GM11168 (cell line): ENCODE data around the gene MAPKBP1.
"Not testable (repeated sequence)": the region's sequence is repeated elsewhere in the genome, so short reads cannot be mapped to it uniquely, and the experiment has no call there.

ENCODE experiments used
- in situ Hi-C: fragments of 300-500 bp; cut with MboI; formaldehyde crosslinking; loops from one replicate; pipeline ENCODE4 v1.12.0; 2022; ENCODE audit warnings: low sequenced_read_pairs; ENCODE audit not compliant: unreplicated experiment

The MAPKBP1 gene

DNA sequence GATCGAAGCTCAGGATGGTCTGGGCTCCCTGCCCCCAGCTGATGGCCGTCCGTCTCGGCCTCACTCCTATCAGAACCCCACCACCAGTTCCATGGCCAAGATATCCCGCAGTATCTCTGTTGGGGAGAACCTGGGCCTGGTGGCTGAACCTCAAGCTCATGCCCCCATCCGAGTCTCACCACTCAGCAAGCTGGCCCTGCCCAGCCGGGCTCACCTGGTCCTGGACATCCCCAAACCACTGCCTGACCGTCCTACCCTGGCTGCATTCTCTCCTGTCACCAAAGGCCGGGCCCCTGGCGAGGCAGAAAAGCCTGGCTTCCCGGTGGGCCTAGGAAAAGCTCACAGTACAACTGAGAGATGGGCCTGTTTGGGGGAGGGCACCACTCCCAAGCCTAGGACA is 49.2 kb downstream of the MAPKBP1 start:
- in situ Hi-C loops: no loop called here

DNA sequence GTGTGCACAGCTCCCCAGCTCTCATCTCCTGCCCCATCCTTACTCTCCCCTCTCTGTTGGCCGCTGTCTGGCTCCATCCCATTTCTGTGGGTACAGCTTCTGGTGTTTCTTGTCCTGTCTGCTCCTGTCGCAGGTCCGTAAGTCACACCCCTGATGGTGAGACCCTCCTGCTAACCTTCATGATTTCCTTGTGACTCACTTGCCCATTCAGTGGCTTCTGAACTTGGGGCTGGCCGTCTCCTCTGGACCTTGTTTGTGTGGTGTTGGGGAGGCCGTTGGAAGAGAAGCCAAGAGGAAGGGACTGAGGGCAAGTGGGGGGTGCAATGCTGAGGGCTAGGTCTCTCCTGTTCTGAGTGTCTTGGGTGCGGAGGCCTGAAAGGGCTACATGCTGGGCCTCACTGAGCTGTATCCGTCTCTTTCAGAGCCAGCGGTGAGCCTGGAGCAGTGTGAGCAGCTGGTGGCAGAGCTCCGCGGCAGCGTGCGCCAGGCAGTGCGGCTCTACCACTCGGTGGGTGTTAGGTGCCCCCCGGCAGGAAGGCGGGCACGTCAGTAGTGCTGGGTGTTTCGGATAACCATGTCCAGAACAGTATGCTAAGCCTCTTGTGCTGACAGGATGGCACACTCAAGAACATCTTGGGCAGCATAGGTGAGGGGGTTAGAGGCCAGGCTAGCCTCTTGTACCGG is 49.9 kb downstream of the MAPKBP1 start:
- in situ Hi-C loops: no loop called here

GRCh38 chr15:41825145-41825544 is 50.9 kb downstream of the MAPKBP1 start:
- in situ Hi-C loops: no loop called here

GRCh38 chr15:41825572-41826535 is 51.6 kb downstream of the MAPKBP1 start:
- in situ Hi-C loops: no loop called here

DNA sequence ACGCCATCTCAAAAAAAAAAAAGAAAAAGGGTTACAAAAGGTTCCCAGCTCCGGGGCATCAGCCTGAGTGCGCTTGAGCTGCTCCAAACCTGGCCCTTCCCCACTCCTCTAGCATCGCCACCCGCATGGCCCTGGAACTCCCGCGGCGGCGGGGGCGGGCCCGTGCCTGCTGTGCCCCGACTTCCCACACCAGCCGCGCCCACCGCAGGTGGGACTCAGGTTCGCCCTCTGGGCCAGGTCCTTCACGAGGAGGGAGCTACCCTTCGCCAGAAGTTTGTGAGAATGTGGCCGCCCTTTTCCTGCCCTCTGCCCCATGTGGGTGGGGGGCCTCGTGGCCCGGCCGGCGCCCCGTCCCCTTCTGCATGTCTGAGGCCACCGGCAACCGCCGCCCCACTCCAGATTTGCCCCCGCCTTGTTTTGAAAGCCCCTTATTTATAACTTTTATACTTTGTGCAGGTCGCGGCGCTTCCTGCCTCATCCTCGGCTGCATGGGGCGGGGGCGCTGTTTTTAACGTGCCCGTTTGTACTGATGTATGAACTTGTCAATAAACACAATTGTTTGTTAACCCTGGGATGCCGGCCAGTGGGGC is 53.1 kb downstream of the MAPKBP1 start:
- in situ Hi-C loops: no loop called here

DNA sequence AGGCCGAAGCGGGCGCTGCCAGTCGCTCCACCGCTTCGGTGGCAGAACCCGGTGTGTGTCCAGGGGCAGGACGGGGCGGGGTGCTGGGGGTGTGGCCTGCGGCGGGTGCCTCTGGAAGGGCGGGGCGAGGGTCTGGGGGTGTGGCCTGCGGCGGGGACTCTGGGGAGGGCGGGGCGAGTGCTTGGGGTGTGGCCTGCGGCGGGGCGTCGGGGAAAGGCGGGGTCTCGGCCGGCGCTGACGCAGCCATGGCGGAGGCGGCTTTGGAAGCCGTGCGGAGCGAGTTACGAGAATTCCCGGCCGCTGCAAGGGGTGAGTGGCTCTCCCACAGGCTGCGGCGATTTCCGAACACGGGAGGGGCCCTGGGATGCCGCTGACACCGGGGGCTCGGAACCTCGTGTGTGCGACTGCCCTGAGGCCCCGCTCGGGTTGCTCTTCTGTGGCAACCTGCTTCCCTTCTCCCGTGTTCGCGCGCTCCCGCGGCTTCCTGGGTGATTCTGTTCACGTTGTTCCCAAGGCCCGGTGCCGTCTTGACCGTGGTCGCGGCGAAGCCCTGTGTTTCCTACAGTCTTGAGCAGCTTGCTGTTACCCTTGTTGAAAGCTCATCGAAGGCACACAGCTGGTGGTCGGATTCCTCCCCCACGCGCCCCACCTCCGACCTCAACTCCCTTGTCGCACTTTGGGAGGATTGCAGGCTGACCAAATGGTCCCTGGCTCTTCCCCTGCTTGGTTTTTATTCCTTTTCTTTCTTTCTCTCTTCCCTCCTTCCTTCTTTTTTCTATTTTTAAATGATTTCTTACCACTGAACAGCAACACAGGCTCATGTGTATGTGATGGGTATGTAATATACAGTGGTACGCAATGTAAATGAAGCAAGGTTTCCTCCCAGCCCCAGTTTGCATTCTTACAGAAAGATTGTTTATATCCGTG is 53.9 kb downstream of the MAPKBP1 start, which contains the start of gene JMJD7:
JMJD7 (plus strand) TSS at position 213 of the 927 bp plus-strand sequence; CDS start at position 246, 33 bp downstream.
- in situ Hi-C loops: no loop called here

DNA sequence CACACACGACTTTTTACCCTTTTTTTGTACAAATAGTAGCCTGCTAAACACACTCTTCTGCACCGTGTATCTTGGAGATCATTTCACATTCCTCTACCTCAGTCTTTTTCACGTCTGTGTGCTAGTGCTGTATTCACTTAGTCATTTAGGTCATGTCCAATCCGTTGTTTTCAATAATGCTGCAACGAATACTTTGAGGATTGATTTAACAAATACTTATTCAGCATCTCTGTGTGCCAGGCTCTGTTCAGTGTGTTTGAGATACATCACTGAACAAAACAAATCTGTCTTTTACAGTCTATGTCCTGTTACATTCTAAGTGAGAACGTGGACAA is 54.5 kb downstream of the MAPKBP1 start:
- in situ Hi-C loops: no loop called here

DNA sequence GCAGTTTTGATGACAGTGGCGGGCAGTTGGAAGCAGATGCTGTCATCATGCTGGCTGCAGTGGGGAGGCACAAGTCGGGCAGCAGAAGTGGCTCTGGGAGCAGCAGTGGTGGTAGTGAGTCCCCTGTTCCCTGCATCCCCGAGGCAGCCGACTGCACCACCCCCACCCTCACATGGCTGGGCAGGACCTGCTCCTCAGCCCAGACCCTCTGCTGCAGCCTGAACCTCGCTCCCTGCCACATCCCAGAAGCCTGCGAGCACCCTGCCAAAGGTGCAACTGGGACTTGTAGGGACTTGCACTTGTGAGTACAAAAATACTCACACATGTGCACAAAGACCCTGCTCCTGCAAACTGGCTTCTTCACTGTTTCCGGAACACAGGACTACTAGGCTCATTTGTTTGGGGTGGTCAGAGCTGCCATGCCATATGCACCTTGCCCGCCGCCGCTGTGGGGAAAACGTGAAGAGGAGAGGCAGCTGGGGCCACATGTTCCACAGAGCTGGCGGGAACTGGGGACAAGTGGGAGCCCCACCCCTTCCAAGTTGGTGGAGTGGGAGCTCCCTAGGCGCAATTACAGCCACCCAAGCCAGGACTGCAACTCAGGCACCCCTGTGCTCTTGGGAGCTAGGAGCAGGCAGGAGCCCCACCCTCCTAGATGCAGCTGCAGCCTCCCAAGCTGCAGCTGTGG is 55.8 kb downstream of the MAPKBP1 start:
- in situ Hi-C loops: no loop called here

DNA sequence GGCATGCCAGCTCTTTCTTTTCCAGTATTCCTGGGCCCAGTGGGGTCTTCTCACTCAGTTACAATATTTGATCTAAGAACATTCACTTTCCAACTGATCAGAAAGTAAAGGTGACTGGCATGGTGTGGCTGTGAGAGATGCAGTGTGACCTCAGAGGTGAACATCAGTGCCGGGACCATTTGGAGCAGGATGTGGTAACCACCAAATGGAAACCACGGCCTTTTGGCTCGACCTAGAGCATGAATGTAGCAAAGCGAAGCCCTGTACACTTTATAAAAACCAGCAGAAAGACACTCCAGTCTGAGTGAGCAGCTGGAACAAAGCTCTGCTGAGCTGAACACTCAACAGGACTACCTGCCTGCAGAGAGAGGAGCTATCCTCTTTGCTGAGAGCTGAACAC is 57.0 kb downstream of the MAPKBP1 start:
- in situ Hi-C loops: not testable (repeated sequence)

DNA sequence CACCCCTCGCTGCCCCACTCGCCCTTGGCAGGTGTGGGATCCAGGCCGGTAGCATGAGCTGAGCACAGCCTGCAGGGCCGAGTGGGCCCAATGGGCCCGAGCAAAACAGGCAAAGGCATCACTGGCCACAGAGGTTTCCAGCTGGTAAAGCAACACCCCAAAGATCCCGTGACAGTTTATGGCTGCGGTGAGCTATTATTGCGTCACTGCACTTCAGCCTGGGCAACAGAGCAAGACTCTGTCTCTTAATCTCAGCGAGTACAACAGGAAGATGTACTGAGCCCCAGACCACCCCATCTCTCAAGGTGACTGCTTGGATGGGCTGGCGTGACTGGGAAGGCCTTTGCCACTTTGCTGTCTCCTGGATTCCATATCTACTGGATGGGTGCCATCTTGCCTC is 57.9 kb downstream of the MAPKBP1 start:
- in situ Hi-C loops: no loop called here

DNA sequence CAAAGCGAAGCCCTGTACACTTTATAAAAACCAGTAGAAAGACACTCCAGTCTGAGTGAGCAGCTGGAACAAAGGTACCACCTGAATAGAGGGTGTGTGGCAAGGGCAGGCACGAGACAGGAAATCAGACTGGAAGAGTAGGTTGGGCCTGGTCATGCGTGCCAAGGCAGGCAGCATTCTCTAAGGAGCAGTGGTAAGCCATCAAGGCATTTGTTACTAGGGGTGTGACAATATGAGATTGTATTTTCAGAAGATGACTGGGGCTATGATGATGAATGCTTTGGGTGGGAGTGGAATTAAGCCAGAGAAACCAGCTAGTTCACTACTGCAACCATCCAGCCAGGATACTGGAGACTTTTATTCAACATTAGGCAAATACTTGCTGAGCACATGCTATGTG is 58.6 kb downstream of the MAPKBP1 start:
- in situ Hi-C loops: no loop called here

DNA sequence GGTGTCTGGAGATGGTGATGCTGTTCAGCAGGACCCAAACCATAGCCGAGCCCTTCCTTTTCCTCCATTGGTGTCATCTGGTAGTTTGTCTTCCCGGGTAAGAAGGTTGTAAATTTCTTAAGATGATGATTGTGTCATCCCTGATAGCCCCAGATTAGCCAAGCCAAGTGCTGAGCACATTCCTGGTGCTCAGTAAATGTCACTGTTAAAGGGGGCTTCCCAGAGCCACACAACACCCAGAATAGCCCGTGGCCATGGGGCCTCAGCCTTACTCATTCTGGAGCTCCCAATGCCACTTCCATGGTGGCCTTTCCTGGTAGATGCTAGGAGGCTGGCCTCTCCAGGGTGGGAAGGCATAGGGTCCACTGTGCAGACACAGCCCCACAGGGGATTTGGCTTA is 59.8 kb downstream of the MAPKBP1 start:
- in situ Hi-C loops: no loop called here

DNA sequence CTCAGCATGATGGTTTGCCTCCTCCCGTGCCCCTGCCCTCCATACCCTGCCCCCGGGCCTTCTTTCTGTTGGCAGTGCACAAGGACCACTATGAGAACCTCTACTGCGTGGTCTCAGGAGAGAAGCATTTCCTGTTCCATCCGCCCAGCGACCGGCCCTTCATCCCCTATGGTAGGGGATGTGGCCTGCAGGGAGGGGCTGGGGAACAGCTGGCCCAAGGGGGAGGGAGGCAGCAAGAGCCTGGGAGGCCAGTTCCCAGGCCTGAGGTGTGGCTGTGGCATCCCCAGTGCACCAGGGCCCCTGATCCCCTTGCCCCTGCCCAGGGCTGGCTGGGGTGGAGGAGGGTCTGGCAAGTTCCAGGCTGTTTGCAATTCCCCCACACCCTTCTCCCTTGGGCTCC is 61.8 kb downstream of the MAPKBP1 start:
- in situ Hi-C loops: no loop called here

DNA sequence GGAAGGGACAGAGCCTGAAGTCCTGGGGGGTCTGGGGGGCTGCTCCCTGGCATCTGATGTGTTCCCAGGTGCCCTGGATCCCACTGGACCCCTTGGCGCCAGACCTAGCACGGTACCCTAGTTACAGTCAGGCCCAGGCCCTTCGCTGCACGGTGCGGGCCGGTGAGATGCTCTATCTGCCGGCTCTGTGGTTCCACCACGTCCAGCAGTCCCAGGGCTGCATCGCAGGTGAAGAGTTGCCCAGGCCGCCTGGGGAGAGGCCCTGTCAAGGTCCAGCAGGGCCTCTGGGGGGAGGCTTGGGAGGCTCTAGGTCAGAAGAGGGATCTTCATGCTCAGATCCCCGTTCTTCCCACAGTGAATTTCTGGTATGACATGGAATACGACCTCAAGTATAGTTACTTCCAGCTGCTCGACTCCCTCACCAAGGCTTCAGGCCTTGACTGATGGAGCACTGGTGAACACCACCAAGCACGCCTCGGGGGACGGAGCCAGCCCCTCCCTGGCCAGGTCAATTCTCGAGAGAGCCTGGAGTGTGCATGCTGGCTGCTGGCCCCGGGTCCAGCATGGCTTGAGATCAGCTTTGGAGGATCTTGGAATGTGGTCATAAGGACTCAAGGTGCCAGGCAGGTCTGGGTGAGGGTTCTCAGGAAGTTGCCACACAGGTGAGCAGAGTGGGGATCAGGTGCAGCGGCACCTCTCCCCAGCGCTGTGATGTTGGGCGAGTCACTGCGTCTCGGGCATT is 62.6 kb downstream of the MAPKBP1 start:
- in situ Hi-C loops: no loop called here

DNA sequence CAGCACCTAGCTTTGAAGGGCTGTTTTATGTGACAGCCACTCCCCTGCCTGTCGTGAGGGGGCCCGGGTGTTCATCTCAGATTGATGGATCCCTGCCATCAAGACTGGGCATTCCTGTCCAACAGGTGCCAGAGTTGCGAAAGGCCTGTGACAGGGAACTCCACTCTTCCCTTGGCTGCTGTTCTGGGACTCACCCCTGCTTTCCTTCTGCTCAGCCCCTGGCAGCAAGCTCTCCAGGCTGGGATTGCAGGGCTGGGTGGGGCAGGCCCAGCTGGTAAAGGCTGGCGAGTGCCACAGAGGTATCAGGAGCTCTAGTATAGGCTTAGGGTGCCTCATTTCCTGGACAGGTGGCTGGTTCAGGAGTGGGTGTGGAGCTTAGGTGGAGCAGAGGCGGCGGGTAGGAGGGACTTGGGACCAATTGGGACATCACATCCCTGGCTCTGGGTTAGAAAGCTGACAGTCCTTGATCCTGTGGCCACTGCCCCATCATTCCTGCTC is 64.2 kb downstream of the MAPKBP1 start, which contains the start of gene PLA2G4B:
PLA2G4B (plus strand) TSS at position 448 of the 498 bp plus-strand sequence. CDS start 67 bp downstream, outside the sequence.
- in situ Hi-C loops: no loop called here

DNA sequence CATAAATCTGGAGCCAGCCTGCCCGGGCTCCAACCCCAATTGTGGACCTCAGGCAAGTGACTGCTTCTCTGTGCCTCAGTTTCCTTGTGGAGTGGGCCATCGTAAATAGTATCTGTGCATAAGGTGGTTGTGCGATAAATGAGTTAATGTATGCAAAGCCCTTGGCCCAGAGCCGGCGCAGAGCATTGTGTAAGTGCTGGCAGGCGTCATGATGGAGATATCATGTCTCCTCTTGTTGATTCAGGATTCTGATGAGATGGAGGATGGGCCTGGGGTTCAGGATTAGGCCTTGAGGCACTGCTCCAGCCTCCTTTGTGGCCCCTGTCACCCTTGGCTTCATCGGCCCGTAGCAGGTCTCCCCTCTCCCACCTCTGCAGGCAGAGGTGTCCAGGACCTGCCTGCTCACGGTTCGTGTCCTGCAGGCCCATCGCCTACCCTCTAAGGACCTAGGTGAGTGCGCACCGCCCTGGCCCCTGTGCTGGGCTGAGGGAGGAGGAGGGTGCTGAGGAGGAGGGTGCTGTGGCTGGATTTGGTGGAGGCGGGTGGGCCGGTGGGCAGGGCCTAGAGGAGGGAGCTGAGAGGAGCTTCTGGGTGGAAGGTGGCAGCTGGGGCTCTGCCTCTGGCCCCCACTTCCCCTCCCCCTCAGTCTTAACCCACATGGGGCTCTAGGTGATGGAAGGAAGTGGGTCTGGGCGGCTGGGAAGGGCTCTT is 65.7 kb downstream of the MAPKBP1 start:
- in situ Hi-C loops: no loop called here

DNA sequence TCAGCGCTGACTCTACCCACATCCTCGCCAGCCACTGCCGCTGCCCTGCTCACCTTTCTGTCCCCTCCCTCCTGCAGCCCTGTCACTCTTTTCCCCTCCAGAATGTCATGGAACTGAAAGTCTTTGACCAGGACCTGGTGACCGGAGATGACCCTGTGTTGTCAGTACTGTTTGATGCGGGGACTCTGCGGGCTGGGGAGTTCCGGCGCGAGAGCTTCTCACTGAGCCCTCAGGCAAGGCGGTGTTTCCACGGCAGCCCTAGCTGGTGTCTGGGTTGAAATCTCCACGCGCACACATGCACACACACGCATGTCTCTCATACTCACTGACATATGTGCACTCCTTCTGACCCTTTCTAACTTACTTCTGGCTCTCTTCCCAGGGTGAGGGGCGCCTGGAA is 66.4 kb downstream of the MAPKBP1 start:
- in situ Hi-C loops: no loop called here

DNA sequence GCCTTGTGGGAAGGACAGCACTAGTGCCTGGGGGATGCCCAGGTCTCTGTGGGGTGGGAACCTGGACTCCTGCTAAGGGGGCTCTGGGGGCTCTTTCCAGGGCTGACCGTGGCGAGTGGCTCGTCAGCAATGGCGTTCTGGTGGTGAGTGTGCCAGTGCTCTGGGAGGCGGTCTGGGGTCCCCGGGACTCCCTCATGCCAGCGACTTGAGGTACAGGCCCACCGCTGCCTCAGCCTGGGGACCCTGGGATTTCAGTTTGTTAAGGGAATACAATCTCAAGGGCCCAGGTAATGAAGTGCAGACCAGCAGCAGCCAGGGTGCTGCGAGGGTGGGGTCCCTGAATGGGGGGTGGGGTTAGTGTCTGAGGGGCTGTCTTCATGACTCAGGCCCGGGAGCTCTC is 66.8 kb downstream of the MAPKBP1 start:
- in situ Hi-C loops: no loop called here
